ENCODE measurements around the gene VDAC1. TPM values are rescaled to one million over a fixed set of nuclear protein-coding genes. Genes with fewer than 3 reads are reported as not detected.
"Not testable (repeated sequence)": the region's sequence is repeated elsewhere in the genome, so short reads cannot be mapped to it uniquely, and the experiment has no call there.

VDAC1 gene
- total and polyA plus RNA-seq, 10 of the 15 experiments (the other 5 are each of a cell fraction or from before 2014, with no cell fraction given): 245 to 488 (median 349) TPM

DNA sequence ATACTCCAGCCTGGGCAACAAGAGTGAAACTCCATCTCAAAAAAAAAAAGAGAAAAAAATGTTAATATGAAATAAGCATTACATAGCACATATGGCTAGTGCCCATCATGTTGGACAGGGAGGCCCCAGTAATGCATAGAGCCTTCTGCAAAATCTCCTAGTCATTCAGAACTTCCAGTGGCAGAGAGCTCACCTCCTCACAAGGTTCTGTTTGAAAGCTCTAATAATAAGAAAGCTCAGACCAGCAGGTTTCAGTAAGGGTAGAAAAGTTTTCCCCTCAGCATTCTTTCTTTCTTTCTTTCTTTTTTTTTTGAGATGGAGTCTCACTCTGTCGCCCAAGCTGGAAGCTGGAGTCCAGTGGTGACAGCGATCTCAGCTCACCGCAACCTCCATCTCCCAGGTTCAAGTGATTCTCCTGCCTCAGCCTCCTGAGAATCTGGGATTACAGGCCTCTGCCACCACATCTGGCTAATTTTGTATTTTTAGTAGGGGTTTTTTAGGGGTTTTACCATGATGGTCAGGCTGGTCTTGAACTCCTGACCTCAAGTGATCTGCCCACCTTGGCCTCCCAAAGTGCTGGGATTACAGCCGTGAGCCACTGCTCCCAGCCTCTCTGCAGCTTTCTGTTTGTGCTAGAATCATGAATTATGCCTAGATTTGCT, 25.7 kb upstream of the VDAC1 start:
- H3K27me3 ChIP-seq (replicated peaks in 1 of 2; ENCODE audit: control insufficient read depth in 2 of 2, insufficient read depth in 2 of 2, low read length in 1 of 2); intact Hi-C loops (cut with micrococcal nuclease; ENCODE audit: unreplicated experiment); H3K27ac ChIP-seq (ENCODE audit: control insufficient read depth, insufficient read depth); in situ Hi-C loops (cut with MboI); H3K9me3 ChIP-seq (replicated peaks; ENCODE audit: control insufficient read depth, insufficient read depth, low read length); H3K9ac ChIP-seq (ENCODE audit: control insufficient read depth, insufficient read depth, low read length); H3K4me3 ChIP-seq; BruUV-seq (replicated peaks); H2AFZ ChIP-seq (ENCODE audit: control insufficient read depth, low read depth, low read length); H4K20me1 ChIP-seq (ENCODE audit: control insufficient read depth, insufficient read depth); H3K79me2 ChIP-seq (ENCODE audit: control insufficient read depth, insufficient read depth, low read length); H3K36me3 ChIP-seq (ENCODE audit: control insufficient read depth in 2 of 2, insufficient read depth in 2 of 2, low read length in 1 of 2); FAIRE-seq; DNase-seq (ENCODE audit: low read depth, low spot score): not testable (repeated sequence)
- Histone ChIP-seq H3K4me1 (ENCODE audit: control insufficient read depth, insufficient read depth, low read length) (peaks cover 17% of the 10 kb centered on the region), H3K4me2 (ENCODE audit: control insufficient read depth, insufficient read depth) (peak overlapping the region; percentile 41; the same call in 1 of the 2 replicates)
- CTCF ChIA-PET: interaction anchor here (0.6 to 18.2 kb wide), 10 partner anchors 10 to 379 kb away, joined by 3 to 792 read pairs (median 4); no protein-coding TSS in a partner anchor
- RAD21 ChIA-PET (ENCODE audit: unreplicated experiment): interaction anchor here (0.7 to 2.2 kb wide), 7 partner anchors 9 to 108 kb away, joined by 3 to 8 read pairs (median 4); partner anchors contain the start of gene VDAC1
- TF ChIP-seq IKZF1 (conservative IDR thresholded peaks at IDR 0.05) (peak; percentile 27; the same call in 1 of the 2 replicates), MEF2B (IDR thresholded peaks at IDR 0.05; ENCODE audit: partially characterized antibody, poor library complexity, severe bottlenecking) (peak; percentile 28), RUNX3 (IDR thresholded peaks at IDR 0.05; ENCODE audit: low read length) (peak; percentile 41; the same call in 1 of the 2 replicates), MEF2A (IDR thresholded peaks at IDR 0.05; ENCODE audit: insufficient read depth, low read depth, low read length) (0 out of 2 replicates have a peak, but pooled peaks have one; percentile 33), RELA (IDR thresholded peaks at IDR 0.05; ENCODE audit: borderline replicate concordance, partially characterized antibody) (peak; percentile 29), NR2F1 (conservative IDR thresholded peaks at IDR 0.05) (peak; percentile 61), EED (IDR thresholded peaks at IDR 0.05; ENCODE audit: low read depth) (peak; percentile 69), IKZF2 (IDR thresholded peaks at IDR 0.05) (peak in 1 of 2 experiments; percentile 43; a peak in 2 of 4 replicates)
- TF ChIP-seq, protein P1, sequence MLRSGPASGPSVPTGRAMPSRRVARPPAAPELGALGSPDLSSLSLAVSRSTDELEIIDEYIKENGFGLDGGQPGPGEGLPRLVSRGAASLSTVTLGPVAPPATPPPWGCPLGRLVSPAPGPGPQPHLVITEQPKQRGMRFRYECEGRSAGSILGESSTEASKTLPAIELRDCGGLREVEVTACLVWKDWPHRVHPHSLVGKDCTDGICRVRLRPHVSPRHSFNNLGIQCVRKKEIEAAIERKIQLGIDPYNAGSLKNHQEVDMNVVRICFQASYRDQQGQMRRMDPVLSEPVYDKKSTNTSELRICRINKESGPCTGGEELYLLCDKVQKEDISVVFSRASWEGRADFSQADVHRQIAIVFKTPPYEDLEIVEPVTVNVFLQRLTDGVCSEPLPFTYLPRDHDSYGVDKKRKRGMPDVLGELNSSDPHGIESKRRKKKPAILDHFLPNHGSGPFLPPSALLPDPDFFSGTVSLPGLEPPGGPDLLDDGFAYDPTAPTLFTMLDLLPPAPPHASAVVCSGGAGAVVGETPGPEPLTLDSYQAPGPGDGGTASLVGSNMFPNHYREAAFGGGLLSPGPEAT (IDR thresholded peaks at IDR 0.05; ENCODE audit: low read depth): 0 out of 2 replicates have a peak, but pooled peaks have one; percentile 24
- SMC1A ChIA-PET (ENCODE audit: uncharacterized antibody, unreplicated experiment): interaction anchor here (0.7 to 18.2 kb wide), 5 partner anchors 9 to 194 kb away, joined by 3 to 441 read pairs (median 9); no protein-coding TSS in a partner anchor
- WGBS (ENCODE audit: insufficient coverage, insufficient replicate concordance, low lambda C conversion rate, missing lambda C conversion rate): 27% methylated on average over 3 of the region's 4 CpGs
- peak; percentile 76 for ATAC-seq
- POLR2A ChIA-PET: interaction anchor here (0.6 to 1.0 kb wide), 7 partner anchors 9 to 113 kb away, joined by 3 read pairs; no protein-coding TSS in a partner anchor
